HG02642 (cell line): Measurements from ENCODE around the gene PDZD8.
"Not testable (repeated sequence)": the region's sequence is repeated elsewhere in the genome, so short reads cannot be mapped to it uniquely, and the experiment has no call there.

Source experiments
- ATAC-seq: cut with Tn5 transposase; IDR thresholded peaks from one replicate; pipeline ENCODE4 v1.9.1; 2021; ENCODE audit warnings: mild to moderate bottlenecking; ENCODE audit not compliant: unreplicated experiment, poor library complexity

PDZD8 gene

DNA sequence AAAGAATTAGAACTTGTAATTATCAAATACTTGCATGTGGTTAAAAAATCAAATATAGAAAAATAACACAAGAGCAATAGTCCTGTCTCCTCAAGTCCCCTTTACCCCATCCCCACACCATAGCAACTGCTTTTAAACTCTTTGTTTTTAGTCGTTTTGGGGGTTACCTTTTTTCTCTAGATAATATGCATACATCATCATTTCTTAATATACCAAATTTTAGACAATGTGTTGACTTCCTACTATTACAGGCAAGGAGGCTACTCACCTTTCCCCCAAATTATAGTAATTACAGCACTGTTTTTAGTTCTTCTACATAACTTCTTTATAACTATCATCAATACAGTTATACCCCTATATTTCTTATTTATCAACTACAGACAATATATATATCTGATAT lies 77.0 kb downstream of the PDZD8 start:
- no peak for ATAC-seq

DNA sequence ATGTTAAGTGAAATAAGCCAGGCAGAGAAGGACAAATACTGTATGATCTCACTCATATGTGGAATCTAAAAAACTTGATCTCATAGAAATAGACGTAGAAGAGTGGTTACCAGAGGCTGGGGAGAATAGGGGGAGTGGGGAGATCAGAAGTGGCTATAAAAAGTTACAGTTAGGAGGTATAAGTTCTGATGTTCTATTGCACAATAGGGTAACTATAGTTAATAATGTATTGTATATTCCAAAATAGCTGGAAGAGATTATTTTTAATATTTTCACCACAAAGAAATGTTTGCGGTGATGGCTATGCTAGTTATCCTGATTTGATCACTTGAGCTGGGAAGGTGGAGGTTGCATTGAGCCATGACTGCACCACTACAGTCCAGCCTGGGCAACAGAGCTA lies 80.5 kb downstream of the PDZD8 start:
- no peak for ATAC-seq

DNA sequence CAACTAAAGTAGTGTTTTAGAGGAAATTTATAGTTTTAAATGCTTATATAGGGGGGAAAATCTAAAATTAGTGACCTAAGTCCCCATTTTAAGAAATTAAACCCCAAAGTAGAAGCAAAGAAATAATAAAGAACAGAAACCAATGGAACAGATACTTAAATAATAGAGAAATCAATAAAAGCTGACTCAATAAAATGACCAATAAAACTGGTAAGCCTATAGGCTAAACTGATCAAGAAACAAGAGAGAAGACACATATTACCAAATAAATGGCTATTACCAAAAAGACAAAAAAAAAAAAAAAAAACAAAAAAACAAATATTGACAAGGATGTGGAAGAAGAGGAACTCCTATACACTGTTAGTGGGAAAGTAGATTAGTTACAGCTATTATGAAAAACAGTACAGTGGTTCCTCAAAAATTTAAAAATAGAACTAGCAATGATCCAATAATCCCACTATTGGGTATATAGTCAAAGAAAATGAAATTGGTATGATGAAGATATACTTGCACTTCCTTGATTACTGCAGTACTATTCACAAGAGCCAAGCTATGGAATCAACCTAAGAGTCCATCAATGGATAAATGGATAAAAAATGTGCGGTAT lies 81.1 kb downstream of the PDZD8 start:
- ATAC-seq = no peak

DNA sequence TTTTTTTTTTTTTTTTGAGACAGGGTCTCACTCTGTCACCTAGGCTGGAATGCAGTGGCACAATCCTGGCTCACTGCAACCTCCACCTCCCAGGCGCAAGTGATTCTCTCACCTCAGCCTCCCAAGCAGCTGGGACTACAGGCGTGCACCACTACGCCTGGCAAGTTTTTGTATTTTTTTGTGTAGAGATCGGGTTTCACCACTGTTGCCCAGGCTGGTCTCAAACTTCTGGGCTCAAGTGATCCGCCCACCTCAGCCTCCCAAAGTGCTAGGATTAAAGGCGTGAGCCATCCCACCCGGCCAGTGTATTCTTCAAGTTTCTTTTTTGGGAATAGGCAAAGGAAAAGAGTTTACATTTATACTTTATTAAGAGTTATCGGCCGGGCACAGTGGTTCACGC lies 84.4 kb downstream of the PDZD8 start:
- ATAC-seq = not testable (repeated sequence)

DNA sequence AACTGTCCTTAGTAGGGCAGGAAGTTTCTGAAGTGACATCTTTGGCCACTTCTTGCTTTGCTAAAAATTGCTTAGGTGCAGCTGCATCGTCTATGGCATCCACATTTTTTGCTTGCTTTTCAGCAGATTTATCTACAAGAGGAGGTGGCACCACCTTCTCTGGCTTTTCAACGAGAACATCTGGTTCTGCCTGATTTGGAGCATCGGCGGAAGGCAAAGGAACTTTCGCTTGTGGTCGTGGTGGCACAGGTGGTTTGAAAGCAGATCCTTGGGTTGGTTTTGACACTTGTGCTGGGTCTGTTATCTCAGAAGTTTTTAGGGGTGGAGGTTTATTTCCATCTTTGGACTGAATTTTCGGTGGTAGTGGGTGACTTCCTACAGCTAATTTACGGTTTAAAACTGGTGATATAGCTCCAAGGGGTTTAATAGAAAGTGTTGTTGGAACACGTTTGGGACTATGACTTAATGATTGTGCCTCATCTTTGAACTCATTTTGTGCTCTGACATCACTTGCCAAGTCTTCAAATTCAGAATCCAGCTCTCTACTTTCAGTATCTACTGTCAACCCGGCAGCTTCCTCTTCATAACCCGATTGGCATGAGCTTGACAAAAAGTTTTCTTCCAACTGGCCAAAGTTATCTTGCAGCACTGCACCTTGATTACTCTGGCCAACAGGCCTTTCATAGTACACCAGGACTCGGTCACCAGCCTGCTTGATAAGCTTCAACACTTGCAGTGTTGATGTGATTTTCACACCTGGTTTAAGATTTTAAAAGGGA lies 90.3 kb downstream of the PDZD8 start:
- no peak for ATAC-seq

DNA sequence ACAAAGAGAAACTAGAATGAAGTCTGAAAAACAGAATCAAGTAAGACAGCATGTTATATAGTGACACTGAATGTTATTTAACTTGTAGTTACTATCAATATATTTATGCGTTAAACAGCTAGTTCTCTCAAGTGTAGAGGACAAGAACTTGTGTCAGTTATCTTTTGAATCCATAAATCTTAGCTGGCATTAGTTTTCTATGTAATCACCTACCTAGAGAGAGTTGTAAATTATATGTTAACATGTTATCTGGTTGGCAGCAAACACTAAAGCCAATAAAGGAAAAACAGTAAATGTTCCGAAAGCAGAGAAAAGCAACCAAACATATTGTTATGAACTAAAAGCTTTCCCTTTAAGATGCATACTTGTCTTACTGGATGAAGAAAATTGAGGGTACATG lies 97.6 kb downstream of the PDZD8 start:
- no peak for ATAC-seq

DNA sequence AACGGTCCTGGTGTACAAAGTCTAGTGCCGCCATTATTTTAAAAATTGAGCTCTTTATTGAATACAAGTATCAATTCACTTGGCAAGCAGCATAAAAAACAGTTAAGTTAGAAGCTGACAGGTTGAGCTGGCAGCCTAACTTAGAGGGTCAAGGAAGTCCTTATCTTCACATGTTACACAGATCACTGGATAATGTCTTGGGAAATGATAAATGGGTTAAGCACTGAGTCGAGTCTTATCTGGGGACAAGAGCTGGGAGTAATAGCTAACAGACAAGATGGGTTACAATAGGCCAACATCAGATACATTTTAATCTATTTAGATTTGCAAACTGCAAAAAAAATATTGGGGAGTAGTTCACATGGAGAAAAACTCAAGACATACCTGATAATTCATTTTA lies 100.1 kb downstream of the PDZD8 start:
- no peak for ATAC-seq

DNA sequence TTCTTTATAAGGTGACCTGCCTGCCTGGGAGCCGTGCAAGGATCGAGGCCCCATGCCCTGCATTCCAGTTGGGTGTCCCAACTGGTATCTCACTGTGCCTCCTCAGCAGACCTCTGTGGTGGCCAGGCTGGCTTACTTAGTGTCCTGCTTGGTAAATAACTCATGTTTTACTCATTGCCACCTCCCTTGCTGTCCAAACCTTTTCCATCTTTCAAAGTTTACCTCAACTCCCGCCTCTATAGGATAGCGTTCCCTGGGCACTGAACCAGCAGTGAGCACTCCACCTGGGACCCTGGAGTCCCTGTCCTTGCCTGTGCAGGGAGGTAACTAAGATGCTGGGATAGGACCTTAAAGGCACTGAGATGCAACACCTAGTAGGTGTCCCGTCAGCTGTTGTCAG lies 100.7 kb downstream of the PDZD8 start:
- no peak for ATAC-seq

DNA sequence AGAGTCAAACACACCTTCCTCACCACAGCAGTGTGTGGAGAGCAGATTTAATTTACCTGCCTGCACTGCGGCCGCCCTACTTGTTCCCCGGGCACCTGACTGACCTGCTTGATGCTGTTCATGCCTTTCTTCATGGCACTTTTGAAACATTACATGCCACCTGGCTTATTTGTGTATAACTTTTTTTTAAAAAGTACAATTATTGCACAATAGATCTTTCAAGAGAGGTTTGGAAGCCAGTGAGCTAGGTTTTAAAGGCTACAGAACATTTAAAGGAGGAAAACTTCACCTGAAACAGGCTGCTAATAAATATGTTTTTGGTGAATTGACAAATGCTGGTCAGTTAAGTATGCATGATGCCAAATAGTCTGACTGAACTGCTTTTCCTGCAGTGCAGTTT lies 101.3 kb downstream of the PDZD8 start:
- no peak for ATAC-seq

DNA sequence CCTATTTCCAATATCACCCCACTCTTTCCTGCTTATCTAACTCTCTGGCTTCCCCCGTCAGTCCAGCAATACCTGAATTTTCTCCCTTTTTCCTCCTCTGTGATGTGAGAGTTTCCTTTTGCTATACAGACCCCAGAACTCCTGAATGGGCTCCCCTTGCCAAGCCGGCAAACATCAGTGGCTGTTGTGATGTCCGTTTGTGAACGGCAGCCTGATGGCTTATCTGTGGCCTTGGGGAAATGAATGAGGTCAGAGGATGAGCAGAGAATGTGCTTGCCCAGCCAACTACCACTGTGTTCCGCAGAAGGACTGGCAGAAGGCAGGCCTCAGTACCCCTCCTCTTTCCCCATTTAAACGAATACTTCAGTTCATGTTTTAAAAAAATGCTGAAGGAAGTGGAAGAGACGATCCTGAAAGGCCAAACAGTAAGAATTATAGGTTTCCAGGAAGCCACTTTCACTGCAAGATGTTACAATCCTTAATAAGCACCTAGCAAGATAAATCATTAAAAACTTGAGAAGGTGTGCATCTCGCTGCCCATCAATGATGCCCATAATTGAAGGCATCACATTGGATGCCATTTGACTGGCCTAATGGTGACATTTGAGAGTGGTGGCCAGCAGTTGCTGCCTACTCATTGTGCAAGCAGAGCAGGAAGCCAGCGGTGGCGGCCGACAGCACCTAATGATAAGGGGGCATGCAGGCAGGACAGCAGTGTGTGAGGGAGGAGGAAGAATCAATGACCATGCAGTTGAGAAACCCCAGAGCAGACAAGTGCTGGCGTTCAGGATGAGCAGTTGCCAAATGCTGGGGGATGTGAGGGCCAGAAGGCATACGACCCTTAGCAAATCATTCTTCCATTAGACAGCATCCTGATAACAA lies 102.8 kb downstream of the PDZD8 start:
- no peak for ATAC-seq

DNA sequence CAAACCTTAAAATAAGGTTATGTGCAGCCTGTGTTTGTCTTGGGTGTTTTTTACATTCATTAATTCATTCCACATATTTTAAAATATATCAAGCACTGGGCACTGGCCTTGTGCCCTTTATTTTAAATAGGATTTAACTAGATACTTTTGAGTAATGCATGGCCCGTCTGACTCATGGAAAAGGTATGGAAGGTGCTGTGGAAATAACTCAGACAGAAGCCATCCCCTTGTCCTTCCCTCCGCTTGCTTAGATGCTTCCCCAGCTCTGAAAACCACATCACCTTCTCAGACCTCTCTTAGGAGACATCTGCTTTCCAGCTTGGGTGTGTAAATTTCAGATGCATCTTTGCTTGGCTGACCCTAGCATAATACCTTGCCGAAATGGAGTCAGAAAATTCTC lies 103.8 kb downstream of the PDZD8 start:
- ATAC-seq = no peak

DNA sequence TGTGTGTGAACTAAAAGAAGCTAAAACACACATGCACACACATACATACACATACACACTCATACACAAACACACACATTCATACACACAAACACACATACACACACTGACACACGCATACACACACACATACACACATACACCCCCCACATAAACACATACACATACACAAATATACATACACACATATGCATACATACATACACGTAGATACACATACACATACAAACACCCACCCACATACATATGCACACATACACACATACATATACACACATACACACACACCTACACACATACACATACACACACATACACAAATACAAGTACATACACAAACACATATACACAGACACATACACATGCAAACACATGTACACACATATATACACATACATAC lies 106.3 kb downstream of the PDZD8 start:
- no peak for ATAC-seq

DNA sequence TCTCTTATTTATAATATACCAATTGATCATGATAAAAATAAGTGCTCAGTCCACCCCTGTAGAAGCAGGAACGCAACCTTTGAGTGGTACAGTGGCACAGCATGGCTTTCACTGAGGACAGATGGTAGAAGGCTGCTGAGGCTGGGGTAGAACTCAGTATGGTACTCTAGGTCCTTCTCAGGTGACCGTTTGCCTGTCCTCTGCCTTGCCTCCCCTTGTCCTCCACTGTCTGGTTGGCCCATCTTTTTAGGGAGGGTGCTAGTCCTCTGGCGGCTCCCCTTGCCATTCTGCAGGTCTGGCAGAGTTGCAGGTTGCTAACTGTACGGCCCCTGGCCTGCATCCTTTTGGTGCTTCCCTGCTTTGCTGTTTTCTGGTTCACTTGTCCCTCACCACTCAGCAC lies 107.0 kb downstream of the PDZD8 start:
- ATAC-seq = no peak

DNA sequence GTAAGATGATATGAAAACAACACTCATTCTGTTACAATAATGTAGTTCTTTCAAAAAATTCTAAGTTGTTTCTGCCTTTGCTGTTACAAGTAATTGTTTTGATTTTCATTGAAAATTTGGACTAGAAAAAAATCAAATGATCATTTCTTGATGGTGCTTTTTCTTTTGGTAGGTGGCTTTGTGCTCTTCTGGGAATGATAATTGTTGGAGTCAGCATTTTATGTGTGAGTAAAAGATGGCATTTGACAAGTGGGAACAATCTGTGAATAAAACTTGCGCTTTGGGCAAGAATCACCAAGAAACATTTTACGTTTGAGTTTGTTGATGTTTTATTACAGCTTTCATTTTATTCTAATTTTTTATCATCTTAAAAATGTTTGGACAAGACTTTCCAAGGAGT lies 108.4 kb downstream of the PDZD8 start:
- no peak for ATAC-seq

DNA sequence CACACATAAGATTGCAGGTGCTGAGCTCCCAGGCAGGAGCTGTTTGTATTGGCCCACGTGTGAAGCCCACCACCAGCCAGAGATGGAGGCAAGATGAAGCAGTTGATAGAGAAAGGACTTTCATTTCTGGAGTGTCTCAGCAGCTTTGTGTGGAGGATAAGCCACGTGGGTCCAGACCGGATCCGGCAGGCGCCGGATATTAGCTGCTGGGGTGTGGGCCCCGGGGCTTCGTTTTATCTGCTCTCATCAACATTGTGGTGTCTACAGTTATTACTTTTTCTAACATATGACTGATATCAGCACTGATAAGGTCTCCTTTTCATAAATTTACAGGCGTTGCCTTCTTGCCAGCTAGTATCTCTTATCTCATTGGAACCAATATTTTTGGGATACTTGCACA lies 108.8 kb downstream of the PDZD8 start:
- ATAC-seq = no peak

DNA sequence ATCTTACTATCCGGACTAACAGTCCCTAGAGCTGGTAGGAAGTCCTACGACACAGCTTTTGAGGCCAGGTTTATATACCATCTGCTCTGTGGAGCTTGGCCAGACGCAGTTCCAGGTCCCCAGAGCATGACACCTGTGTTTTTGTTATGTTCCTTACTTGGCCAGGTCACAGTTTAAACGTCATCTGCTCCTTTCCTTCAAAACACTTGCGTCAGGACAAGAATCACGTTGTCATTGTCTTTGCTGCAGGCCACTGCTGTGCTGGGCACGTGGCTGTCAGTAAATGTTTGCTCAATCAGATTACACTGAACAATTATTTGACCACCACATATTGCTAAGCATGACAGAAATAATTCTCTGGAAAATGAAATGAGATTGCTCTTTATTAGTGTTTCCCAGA lies 110.5 kb downstream of the PDZD8 start:
- no peak for ATAC-seq

DNA sequence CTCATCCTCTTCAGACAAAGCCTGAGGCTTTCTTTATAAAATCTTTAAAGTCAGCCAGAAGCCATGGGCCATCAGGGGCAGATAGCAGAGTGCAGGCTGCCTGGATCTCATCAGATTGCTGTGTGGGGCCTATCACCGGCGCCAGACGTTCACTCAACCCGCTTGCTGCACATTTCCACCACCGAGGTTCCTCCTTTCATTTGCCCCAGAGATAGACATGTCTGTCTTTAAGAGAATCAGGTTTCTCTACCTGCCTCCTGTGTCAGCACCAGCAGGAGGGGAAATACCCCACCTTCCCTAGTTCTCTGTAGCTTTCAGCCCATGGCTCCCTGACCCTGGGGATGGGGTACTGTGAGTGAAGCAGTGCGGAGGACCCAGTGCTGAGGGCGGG lies 112.3 kb downstream of the PDZD8 start:
- no peak for ATAC-seq

DNA sequence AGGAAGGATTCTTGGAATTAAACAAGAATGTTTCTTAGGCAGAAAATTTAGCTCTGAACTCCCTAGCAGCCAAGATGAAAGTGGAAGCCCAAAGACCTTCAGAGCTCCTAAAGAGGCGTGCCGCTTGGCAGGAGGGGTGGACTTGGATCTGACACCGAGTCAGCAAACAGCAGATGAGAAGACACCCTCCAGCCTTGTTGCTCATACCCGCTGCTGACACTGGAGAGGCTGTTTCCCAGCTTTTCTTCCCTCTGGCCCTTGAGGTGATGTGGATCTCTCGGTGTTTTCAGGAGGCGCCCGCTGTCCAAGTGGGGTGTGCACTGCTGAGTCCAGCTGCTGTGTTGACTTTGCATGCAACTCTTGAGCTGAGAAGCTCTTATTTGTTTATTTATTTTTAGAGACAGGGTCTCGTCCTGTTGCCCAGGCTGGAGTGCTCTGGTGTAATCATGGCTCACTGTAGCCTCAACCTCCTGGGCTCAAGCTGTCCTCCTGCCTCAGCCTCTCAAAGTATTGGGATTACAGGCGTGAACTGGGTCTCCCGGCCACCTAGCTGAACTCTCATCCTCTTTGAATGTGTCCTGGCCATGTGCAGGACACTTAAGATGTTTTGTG lies 112.8 kb downstream of the PDZD8 start:
- no peak for ATAC-seq

DNA sequence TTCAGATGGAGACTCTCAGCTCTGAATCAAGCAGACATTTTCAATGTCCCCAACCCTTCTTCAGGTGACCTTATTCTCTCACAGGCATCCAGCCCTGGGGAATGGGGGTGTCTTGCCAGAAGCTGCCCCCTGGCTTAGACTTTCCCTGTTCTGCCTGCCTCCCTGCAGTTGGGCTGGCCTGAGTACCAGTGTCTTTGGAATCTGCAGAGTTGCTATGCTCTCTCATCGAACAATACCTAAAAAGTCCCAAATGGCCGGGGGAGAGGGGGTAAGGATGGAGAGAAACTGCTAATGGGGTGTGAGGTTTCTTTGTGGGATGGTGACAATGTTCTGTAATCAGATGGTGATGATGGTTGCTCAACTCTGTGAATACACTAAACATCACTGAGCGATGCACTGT lies 113.7 kb downstream of the PDZD8 start:
- ATAC-seq = no peak

DNA sequence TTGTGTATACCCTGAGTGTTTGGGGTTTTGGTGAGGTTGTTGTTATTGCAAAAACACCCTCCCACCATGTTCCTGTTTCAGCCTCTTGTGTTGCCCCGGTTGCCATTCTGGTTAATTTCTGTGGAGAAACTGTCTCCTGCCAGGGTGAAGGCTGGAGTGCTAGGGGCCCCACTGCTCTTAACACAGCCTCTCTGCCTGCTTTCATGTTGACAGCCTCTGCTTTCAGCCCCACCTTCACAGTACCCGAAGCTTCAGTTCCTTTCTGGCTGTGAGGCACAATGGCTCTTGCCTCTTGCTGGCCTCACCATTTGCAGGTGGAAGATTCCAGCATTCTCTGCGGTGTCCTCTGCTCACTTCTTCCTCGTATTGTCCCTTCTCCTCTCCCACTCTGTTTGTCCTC lies 115.2 kb downstream of the PDZD8 start:
- ATAC-seq = no peak

DNA sequence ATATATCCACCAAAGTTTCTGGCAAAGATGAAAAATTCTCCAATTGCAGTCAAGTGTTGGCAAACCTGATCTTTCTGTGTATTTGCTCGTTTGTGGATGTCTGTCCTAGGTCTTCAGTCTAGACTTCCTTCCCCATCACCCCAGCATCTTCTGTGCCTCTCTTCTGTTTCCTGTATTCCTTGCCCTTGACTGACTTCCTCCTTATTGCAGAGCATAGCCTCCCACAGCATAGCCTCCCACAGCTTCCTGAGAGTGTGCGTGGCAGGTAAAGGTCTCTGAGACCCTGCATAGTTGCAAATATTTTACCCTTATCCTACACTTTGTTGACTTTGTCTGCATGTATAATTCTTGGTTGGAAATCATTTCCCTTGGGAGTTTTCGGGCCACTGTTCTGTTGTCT lies 116.0 kb downstream of the PDZD8 start:
- ATAC-seq = no peak
